ENCODE data around the gene C3orf85.

Gene C3orf85

GRCh38 chr3:109109574-109109973 is 26.9 kb upstream of the C3orf85 start:
- TF ChIP-seq CTCF (IDR thresholded peaks at IDR 0.05; ENCODE audit: extremely low read depth, insufficient read depth, missing control alignments), result no peak
- in situ Hi-C loops (cut with MboI; ENCODE audit: low pct_unique_long_range_greater_than_20kb, low sequenced_read_pairs, unreplicated experiment), result no loop called here
- DNase-seq (ENCODE audit: low spot score), result no peak

GRCh38 chr3:109112946-109113760 is 23.4 kb upstream of the C3orf85 start:
- in situ Hi-C loops (cut with MboI; ENCODE audit: low pct_unique_long_range_greater_than_20kb, low sequenced_read_pairs, unreplicated experiment), result no loop called here
- no peak for DNase-seq (ENCODE audit: low spot score)
- no peak for TF ChIP-seq CTCF (IDR thresholded peaks at IDR 0.05; ENCODE audit: extremely low read depth, insufficient read depth, missing control alignments)

- in situ Hi-C loops (cut with MboI; ENCODE audit: low pct_unique_long_range_greater_than_20kb, low sequenced_read_pairs, unreplicated experiment), result no loop called here
- DNase-seq (ENCODE audit: low spot score), result no peak
- no peak for TF ChIP-seq CTCF (IDR thresholded peaks at IDR 0.05; ENCODE audit: extremely low read depth, insufficient read depth, missing control alignments)
Observed at GRCh38 chr3:109114746-109115145, 21.8 kb upstream of the C3orf85 start.

GRCh38 chr3:109115451-109115850 is 21.1 kb upstream of the C3orf85 start:
- DNase-seq (ENCODE audit: low spot score), result no peak
- in situ Hi-C loops (cut with MboI; ENCODE audit: low pct_unique_long_range_greater_than_20kb, low sequenced_read_pairs, unreplicated experiment), result no loop called here
- TF ChIP-seq CTCF (IDR thresholded peaks at IDR 0.05; ENCODE audit: extremely low read depth, insufficient read depth, missing control alignments), result no peak

GRCh38 chr3:109116031-109116430 is 20.5 kb upstream of the C3orf85 start:
- no peak for TF ChIP-seq CTCF (IDR thresholded peaks at IDR 0.05; ENCODE audit: extremely low read depth, insufficient read depth, missing control alignments)
- in situ Hi-C loops (cut with MboI; ENCODE audit: low pct_unique_long_range_greater_than_20kb, low sequenced_read_pairs, unreplicated experiment), result no loop called here
- no peak for DNase-seq (ENCODE audit: low spot score)

GRCh38 chr3:109117939-109118338 is 18.6 kb upstream of the C3orf85 start, which contains the start of gene MORC1:
Gene MORC1, minus strand, starts transcription at chr3:109118134. Its CDS starts 75 bp downstream, at chr3:109118059.
- DNase-seq (ENCODE audit: low spot score), result no peak
- in situ Hi-C loops (cut with MboI; ENCODE audit: low pct_unique_long_range_greater_than_20kb, low sequenced_read_pairs, unreplicated experiment), result no loop called here

More at GRCh38 chr3:109117939-109118338, 18.6 kb upstream of the C3orf85 start, which contains the start of gene MORC1:
- TF ChIP-seq CTCF (IDR thresholded peaks at IDR 0.05; ENCODE audit: extremely low read depth, insufficient read depth, missing control alignments), result no peak

Measured in GM13977 (cell line).